SK-N-SH treated with all-trans-retinoic acid at 6 μM for 48 hours (cell line): Measurements from ENCODE around the gene PRSS48.

ENCODE experiments used
- ATAC-seq: fragments of 200-7000 bp; cut with Tn5 transposase; 3 replicates; pipeline ENCODE4 v1.9.1; 2020; ENCODE audit warnings: mild to moderate bottlenecking, moderate library complexity
- ARNTL ChIP-seq: fragments of 450-650 bp; formaldehyde crosslinking; IDR thresholded peaks from 2 replicates; pipeline ENCODE4 v1.5.0; 2020; ENCODE audit warnings: low read depth, mild to moderate bottlenecking, moderate library complexity, borderline replicate concordance
- BACH2 ChIP-seq: fragments of 250-450 bp; sonication (Bioruptor Pico); IDR thresholded peaks from 2 replicates; pipeline ENCODE4 v1.9.0; 2021; ENCODE audit warnings: mild to moderate bottlenecking, borderline replicate concordance
- CREB5 ChIP-seq: fragments of 250-450 bp; sonication (Bioruptor Pico); IDR thresholded peaks from 2 replicates; pipeline ENCODE4 v1.5.1; 2020; ENCODE audit warnings: low read depth, mild to moderate bottlenecking, moderate library complexity
- CSDC2 ChIP-seq: fragments of 250-450 bp; sonication (Bioruptor Pico); IDR thresholded peaks from 2 replicates; pipeline ENCODE4 v1.5.0; 2020; ENCODE audit warnings: mild to moderate bottlenecking, moderate library complexity
- CSRNP3 ChIP-seq: fragments of 250-450 bp; sonication (Bioruptor Pico); IDR thresholded peaks from 2 replicates; pipeline ENCODE4 v1.5.1; 2021; ENCODE audit warnings: mild to moderate bottlenecking, moderate library complexity
- ESRRG ChIP-seq: fragments of 250-450 bp; sonication (Bioruptor Pico); IDR thresholded peaks from 2 replicates; pipeline ENCODE4 v1.6.1; 2021; ENCODE audit warnings: mild to moderate bottlenecking
- GLIS3 ChIP-seq: fragments of 250-450 bp; sonication (Bioruptor Pico); IDR thresholded peaks from 2 replicates; pipeline ENCODE4 v1.5.0; 2020; ENCODE audit warnings: mild to moderate bottlenecking, moderate library complexity
- ISL1 ChIP-seq: fragments of 250-450 bp; sonication (Bioruptor Pico); IDR thresholded peaks from 2 replicates; pipeline ENCODE4 v2.1.2; 2022; ENCODE audit warnings: mild to moderate bottlenecking, moderate library complexity
- OSR1 ChIP-seq: fragments of 250-450 bp; sonication (Bioruptor Pico); IDR thresholded peaks from 2 replicates; pipeline ENCODE4 v1.8.0; 2022; ENCODE audit warnings: moderate library complexity, mild to moderate bottlenecking, inconsistent platforms
- PATZ1 ChIP-seq: fragments of 250-450 bp; sonication (Bioruptor Pico); IDR thresholded peaks from 2 replicates; pipeline ENCODE4 v1.8.0; 2020; ENCODE audit warnings: mild to moderate bottlenecking, moderate library complexity, borderline replicate concordance
- POU6F1 ChIP-seq: fragments of 250-450 bp; sonication (Bioruptor Pico); IDR thresholded peaks from 2 replicates; pipeline ENCODE4 v1.8.0; 2021; ENCODE audit warnings: low read depth, mild to moderate bottlenecking, moderate library complexity, borderline replicate concordance
- PPARA ChIP-seq: fragments of 250-450 bp; sonication (Bioruptor Pico); IDR thresholded peaks from 2 replicates; pipeline ENCODE4 v1.5.0; 2020; ENCODE audit warnings: mild to moderate bottlenecking, borderline replicate concordance
- RARB ChIP-seq: fragments of 250-450 bp; sonication (Bioruptor Pico); IDR thresholded peaks from 2 replicates; pipeline ENCODE4 v1.8.0; 2021; ENCODE audit warnings: mild to moderate bottlenecking, moderate library complexity
- SNAI2 ChIP-seq: fragments of 250-450 bp; sonication (Bioruptor Pico); IDR thresholded peaks from 2 replicates; pipeline ENCODE4 v1.5.0; 2020; ENCODE audit warnings: mild to moderate bottlenecking, moderate library complexity
- TCF4 ChIP-seq: fragments of 250-450 bp; sonication (Bioruptor Pico); IDR thresholded peaks from 2 replicates; pipeline ENCODE4 v1.8.0; 2021; ENCODE audit warnings: mild to moderate bottlenecking, moderate library complexity, borderline replicate concordance
- TOX ChIP-seq: fragments of 250-450 bp; sonication (Bioruptor Pico); IDR thresholded peaks from 2 replicates; pipeline ENCODE4 v1.8.0; 2021; ENCODE audit warnings: mild to moderate bottlenecking, moderate library complexity, borderline replicate concordance
- TSHZ2 ChIP-seq: fragments of 250-450 bp; sonication (Bioruptor Pico); IDR thresholded peaks from 2 replicates; pipeline ENCODE4 v1.5.0; 2020; ENCODE audit warnings: mild to moderate bottlenecking, moderate library complexity
- ZC3H10 ChIP-seq: fragments of 250-450 bp; sonication (Bioruptor Pico); IDR thresholded peaks from 2 replicates; pipeline ENCODE4 v1.5.1; 2021; ENCODE audit warnings: mild to moderate bottlenecking, moderate library complexity
- ZFP3 ChIP-seq: fragments of 250-450 bp; sonication (Bioruptor Pico); IDR thresholded peaks from 2 replicates; pipeline ENCODE4 v1.5.0; 2020; ENCODE audit warnings: mild to moderate bottlenecking, moderate library complexity
- ZFP30 ChIP-seq: fragments of 450-650 bp; formaldehyde crosslinking; IDR thresholded peaks from 2 replicates; pipeline ENCODE4 v1.5.0; 2022; ENCODE audit warnings: mild to moderate bottlenecking, moderate library complexity
- ZNF565 ChIP-seq: fragments of 450-650 bp; formaldehyde crosslinking; conservative IDR thresholded peaks from 2 replicates; pipeline ENCODE4 v1.5.0; 2020; ENCODE audit warnings: low read depth, mild to moderate bottlenecking, moderate library complexity
- ZNF70 ChIP-seq: fragments of 450-650 bp; formaldehyde crosslinking; IDR thresholded peaks from 2 replicates; pipeline ENCODE4 v1.5.0; 2020; ENCODE audit warnings: mild to moderate bottlenecking, moderate library complexity
- ZNF8 ChIP-seq: fragments of 450-650 bp; formaldehyde crosslinking; IDR thresholded peaks from 2 replicates; pipeline ENCODE4 v1.5.0; 2020; ENCODE audit warnings: mild to moderate bottlenecking, moderate library complexity

PRSS48 gene

GRCh38 chr4:151256134-151256533 is 20.8 kb upstream of the PRSS48 start:
- no peak for ATAC-seq
- TF ChIP-seq PATZ1 (CRISPR knock-in tag) = no peak
- no peak for TF ChIP-seq ZC3H10 (CRISPR knock-in tag)
- TF ChIP-seq SNAI2 (CRISPR knock-in tag) = no peak
- no peak for TF ChIP-seq ARNTL (CRISPR knock-in tag)
- TF ChIP-seq ZNF70 (CRISPR knock-in tag) = no peak
- no peak for TF ChIP-seq OSR1 (CRISPR knock-in tag)
- TF ChIP-seq TOX (CRISPR knock-in tag) = no peak
- TF ChIP-seq CREB5 (CRISPR knock-in tag) = no peak
- no peak for TF ChIP-seq ZFP30
- TF ChIP-seq ESRRG (CRISPR knock-in tag) = no peak
- TF ChIP-seq ZFP3 (CRISPR knock-in tag) = no peak
- TF ChIP-seq CSRNP3 (CRISPR knock-in tag) = no peak
- TF ChIP-seq RARB (CRISPR knock-in tag) = no peak

- TF ChIP-seq CSDC2 (CRISPR knock-in tag) (no peak), BACH2 (no peak), TOX (CRISPR knock-in tag) (no peak), TCF4 (no peak), ESRRG (CRISPR knock-in tag) (no peak), PPARA (no peak), ARNTL (CRISPR knock-in tag) (no peak), POU6F1 (CRISPR knock-in tag) (no peak), ISL1 (no peak), GLIS3 (CRISPR knock-in tag) (no peak), ZNF565 (no peak), SNAI2 (CRISPR knock-in tag) (no peak), CSRNP3 (CRISPR knock-in tag) (no peak), ZFP3 (CRISPR knock-in tag) (no peak), ZFP30 (no peak), ZNF8 (CRISPR knock-in tag) (no peak)
- no peak for ATAC-seq
Observed at GRCh38 chr4:151257704-151258103, 19.3 kb upstream of the PRSS48 start.

GRCh38 chr4:151259752-151260151 is 17.2 kb upstream of the PRSS48 start:
- ATAC-seq = no peak
- no peak for TF ChIP-seq ZNF565
- TF ChIP-seq TCF4 = no peak
- no peak for TF ChIP-seq GLIS3 (CRISPR knock-in tag)
- TF ChIP-seq ZNF8 (CRISPR knock-in tag) = no peak

GRCh38 chr4:151260526-151260925 is 16.4 kb upstream of the PRSS48 start:
- ATAC-seq = no peak; the same call in 2 of the 3 replicates
- TF ChIP-seq GLIS3 (CRISPR knock-in tag) (no peak), TSHZ2 (CRISPR knock-in tag) (no peak), ZNF70 (CRISPR knock-in tag) (no peak), SNAI2 (CRISPR knock-in tag) (no peak), ZNF8 (CRISPR knock-in tag) (no peak), PATZ1 (CRISPR knock-in tag) (no peak)
